ENCODE data around the gene BIRC2. TPM values are rescaled to one million over a fixed set of nuclear protein-coding genes. Genes with fewer than 3 reads are reported as not detected.
"Not testable (repeated sequence)": the region's sequence is repeated elsewhere in the genome, so short reads cannot be mapped to it uniquely, and the experiment has no call there.

BIRC2 gene
- total and polyA plus RNA-seq, 3 donors from 2014 or later, result 41.3 to 73.1 (median 62.7) TPM

GRCh38 chr11:102330231-102330630 lies 16.8 kb upstream of the BIRC2 start:
- Histone ChIP-seq H3K4me3 (no peak overlapping the region), H3K27me3 (no peaks in the 10 kb centered on the region), H3K27ac (no peak overlapping the region), H3K36me3 (ENCODE audit: low read depth, missing control alignments) (no peaks in the 10 kb centered on the region), H3K9me3 (no peaks in the 10 kb centered on the region), H3K4me1 (no peaks in the 10 kb centered on the region)
- intact Hi-C loops (cut with DNase I; ENCODE audit: low total_unique reads), result no loop called here
- TF ChIP-seq POLR2A (IDR thresholded peaks at IDR 0.05) (no peak), CTCF (IDR thresholded peaks at IDR 0.05) (no peak)
- DNase-seq, result no peak

- TF ChIP-seq CTCF (IDR thresholded peaks at IDR 0.05) (no peak), POLR2A (IDR thresholded peaks at IDR 0.05) (no peak)
- Histone ChIP-seq H3K27me3 (no peaks in the 10 kb centered on the region), H3K27ac (no peak overlapping the region), H3K4me3 (no peak overlapping the region), H3K36me3 (ENCODE audit: low read depth, missing control alignments) (no peaks in the 10 kb centered on the region), H3K9me3 (no peaks in the 10 kb centered on the region), H3K4me1 (no peaks in the 10 kb centered on the region)
- WGBS, 2 donors, result 87 to 92% methylated on average over 2 of the region's 2 CpGs
- intact Hi-C loops (cut with DNase I; ENCODE audit: low total_unique reads), result no loop called here
- DNase-seq, result no peak
Measured at GRCh38 chr11:102331341-102331740, 15.7 kb upstream of the BIRC2 start.

GRCh38 chr11:102332611-102332994 lies 14.4 kb upstream of the BIRC2 start:
- Histone ChIP-seq H3K4me1 (no peaks in the 10 kb centered on the region), H3K9me3 (no peaks in the 10 kb centered on the region), H3K27ac (no peak overlapping the region), H3K36me3 (ENCODE audit: low read depth, missing control alignments) (no peaks in the 10 kb centered on the region), H3K27me3 (no peaks in the 10 kb centered on the region), H3K4me3 (no peak overlapping the region)
- no peak for TF ChIP-seq CTCF (IDR thresholded peaks at IDR 0.05)
- no peak for TF ChIP-seq POLR2A (IDR thresholded peaks at IDR 0.05)
- intact Hi-C loops (cut with DNase I; ENCODE audit: low total_unique reads), result no loop called here
- WGBS, 2 donors, result 81 to 84% methylated on average over 1 of the region's 1 CpG
- DNase-seq, result no peak

- H3K27ac ChIP-seq, result no peak overlapping the region
- no peak overlapping the region for H3K4me3 ChIP-seq
- intact Hi-C loops (cut with DNase I; ENCODE audit: low total_unique reads), result no loop called here
- no peaks in the 10 kb centered on the region for H3K4me1 ChIP-seq
- no peaks in the 10 kb centered on the region for H3K27me3 ChIP-seq
- DNase-seq, result no peak
- TF ChIP-seq CTCF (IDR thresholded peaks at IDR 0.05) (no peak), POLR2A (IDR thresholded peaks at IDR 0.05) (no peak)
- H3K36me3 ChIP-seq (ENCODE audit: low read depth, missing control alignments), result no peaks in the 10 kb centered on the region
- H3K9me3 ChIP-seq, result no peaks in the 10 kb centered on the region
Measured at GRCh38 chr11:102338479-102339010, 8.5 kb upstream of the BIRC2 start.

GRCh38 chr11:102341311-102341710 lies 5.7 kb upstream of the BIRC2 start:
- DNase-seq; H3K9me3 ChIP-seq; H3K27me3 ChIP-seq; H3K36me3 ChIP-seq (ENCODE audit: low read depth, missing control alignments); intact Hi-C loops (cut with DNase I; ENCODE audit: low total_unique reads); H3K4me3 ChIP-seq; H3K27ac ChIP-seq: not testable (repeated sequence)
- H3K4me1 ChIP-seq, result peaks cover 10% of the 10 kb centered on the region
- WGBS, 2 donors, result 86 to 88% methylated on average over 7 of the region's 7 CpGs

Data from testis (tissue), 3 donors.